HG03103 (cell line): ENCODE results near the gene IFT20.
"Not testable (repeated sequence)": the region's sequence is repeated elsewhere in the genome, so short reads cannot be mapped to it uniquely, and the experiment has no call there.

Source experiments
- ATAC-seq: cut with Tn5 transposase; IDR thresholded peaks from one replicate; pipeline ENCODE4 v1.9.1; 2021; ENCODE audit warnings: low read depth; ENCODE audit not compliant: unreplicated experiment

IFT20 gene

DNA sequence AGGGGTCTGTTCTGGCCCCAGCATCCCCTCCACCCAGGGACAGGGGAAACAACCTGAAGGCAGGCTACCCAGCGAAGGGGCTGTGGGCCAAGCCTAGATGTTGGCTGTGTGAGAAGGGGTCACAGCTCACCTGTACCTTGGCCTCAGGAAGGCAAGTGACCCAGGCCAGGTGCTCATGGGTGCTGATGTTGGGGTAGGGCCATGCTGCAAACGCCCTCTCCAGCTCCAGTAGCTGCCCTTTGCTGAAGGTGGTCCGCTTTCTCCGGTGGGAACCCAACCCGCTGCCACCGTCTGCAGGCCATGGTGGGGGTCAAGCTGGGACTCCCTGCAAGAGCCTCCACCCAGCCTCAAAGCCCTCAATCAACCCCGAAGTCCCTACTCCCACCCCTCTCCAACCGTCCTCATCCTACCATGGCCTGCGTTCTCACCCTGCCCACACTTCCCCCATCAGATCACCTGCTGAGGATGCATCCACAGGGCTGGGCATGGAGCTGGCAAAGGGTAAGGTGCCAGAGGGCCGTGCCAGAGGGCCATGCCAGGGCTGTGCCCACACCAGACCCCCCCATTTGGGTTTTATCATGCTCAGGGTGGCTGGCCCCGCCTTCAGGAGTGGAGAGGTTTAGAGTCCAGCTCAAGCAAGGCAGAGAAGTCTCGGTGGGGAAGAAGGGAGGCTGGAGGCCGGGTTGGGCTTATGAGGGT, 29.5 kb upstream of the IFT20 start, which contains the start of gene SEBOX:
TSS of gene SEBOX (minus strand) at position 535 of the 699 bp plus-strand sequence. CDS start at position 487, 48 bp downstream.
- no peak for ATAC-seq

DNA sequence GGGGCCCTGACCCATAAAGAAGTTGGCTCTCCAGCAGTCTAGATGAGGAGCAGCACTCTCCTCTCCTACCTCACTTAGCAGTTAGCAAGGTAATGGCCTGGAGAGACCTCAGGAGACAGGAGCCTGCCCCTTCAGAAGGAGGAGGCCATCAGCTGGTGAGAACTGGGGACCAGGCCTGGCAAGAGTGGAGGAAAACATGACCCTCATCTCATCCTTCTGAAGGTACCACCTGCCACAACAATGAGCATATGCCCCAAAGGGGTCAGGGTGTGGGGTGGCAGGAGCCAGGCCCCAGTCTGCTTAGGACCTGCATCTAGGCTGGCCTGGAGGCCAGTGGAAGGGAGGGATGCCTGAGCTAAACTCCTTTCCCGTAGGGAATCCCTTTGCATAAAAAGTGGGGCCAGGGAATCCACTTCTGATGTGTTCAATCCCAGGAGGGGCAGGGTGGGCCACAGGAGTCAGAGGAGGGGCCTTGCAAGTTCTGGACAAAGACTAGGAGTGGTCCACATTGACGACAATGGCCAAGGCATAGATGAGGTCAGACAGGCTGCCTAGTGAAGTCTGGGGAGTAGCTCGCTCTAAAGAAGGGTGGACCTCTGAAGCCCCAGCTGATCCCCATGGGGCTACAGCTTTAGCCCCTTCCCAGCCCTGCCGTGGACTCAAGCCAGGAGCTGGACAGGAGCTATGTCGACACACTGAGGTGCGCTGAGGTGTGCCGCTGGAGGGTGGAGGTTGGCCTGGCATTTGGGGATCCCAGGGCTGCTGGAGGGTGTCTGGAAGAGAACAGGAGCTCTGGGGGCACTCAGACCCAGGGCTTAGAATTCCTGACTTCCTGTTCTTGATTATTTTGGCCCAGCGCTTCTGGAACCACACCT, 28.7 kb upstream of the IFT20 start:
- ATAC-seq, result no peak

DNA sequence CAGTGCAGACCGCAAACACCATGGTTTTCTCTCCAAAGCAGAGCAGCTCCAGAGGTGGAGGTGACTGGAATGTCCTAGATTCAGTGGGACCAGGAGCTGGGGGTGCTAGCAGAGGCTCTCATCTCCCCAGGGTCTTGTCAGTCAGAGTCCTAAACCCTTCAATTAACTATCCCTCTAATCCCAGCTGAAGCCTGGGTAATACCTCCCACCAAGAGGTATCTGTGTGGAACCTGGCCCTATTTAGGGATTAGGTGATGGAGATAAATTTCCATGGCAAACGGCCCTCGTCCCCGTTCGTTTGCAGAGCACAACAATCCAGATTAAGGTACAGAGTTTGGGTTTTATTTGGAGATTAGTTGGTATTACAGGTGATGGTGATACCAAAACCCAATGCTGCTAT, 27.9 kb upstream of the IFT20 start:
- no peak for ATAC-seq

DNA sequence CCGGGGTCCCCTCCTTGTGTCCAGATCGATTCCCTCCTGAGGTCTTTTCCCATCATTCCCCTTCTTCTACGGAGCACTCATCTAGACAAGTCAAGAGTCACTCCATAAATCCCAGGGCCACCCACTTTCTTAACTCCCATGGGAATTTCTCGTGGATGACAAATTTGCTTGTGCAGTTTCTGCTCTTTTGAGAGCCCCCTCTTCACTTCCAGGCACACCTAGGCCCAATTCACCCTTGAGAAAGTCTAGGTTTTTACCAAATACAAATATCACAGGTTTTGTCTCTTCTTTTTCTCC, 22.6 kb upstream of the IFT20 start:
- ATAC-seq, result no peak

DNA sequence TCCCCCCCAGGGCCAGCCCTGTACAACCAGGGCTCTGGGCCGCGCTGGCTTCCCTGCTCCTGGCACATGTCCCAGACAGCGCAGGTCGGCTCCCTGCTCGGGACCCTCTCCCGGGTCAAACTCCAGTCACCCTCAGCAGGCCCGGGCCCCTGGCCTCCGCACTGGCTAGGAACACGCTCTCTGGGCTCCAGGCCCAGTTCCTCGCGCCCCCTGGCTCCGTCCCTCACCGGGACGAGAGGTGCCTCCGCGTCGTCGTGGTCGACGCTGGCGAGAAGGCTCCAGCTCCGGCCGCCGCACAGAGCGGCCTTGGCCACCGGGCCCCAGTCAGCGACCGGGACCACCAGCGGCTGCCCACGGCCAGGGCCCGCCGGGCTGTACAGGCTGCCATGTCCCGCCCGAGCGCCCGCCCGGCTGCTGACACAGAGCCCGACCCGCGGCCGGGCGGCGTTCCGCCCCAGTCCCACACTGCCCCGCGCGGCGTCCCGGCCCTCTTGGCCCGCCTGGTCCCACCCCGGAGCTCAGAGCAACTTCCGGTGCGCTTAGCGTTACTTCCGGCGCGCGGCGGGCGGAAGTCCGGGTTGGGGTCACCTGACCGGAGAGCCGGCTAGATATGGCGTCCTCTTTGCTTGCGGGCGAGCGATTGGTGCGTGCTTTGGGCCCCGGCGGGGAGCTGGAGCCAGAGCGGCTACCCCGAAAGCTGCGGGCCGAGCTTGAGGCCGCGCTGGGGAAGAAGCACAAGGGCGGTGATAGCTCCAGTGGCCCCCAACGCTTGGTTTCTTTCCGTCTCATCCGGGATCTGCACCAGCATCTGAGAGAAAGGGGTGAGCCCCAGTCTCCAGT, 22.0 kb upstream of the IFT20 start, which contains the start of gene POLDIP2:
TSS of gene POLDIP2 (minus strand) at position 467 of the 840 bp plus-strand sequence. CDS start at position 388, 79 bp downstream.
- ATAC-seq, result peak; percentile 93

DNA sequence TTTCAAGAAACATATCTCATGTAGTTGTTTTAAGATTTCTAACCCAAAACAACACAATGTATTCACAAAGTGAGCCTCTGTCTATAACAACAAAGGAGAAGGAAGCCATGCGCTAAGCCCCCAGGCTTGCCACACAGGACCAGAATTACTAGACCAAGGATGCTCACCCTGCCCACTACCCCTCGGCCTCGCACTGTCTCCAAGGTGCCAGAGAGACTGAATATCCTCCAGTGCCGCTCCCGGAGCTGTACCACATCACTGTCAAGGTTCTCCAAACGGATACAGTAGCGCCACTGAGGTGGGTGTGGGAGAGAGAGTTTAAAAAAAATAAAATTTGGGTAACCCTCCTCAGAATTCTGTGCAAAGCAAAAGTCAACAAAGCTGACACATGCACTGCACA, 15.0 kb upstream of the IFT20 start:
- ATAC-seq, result no peak

DNA sequence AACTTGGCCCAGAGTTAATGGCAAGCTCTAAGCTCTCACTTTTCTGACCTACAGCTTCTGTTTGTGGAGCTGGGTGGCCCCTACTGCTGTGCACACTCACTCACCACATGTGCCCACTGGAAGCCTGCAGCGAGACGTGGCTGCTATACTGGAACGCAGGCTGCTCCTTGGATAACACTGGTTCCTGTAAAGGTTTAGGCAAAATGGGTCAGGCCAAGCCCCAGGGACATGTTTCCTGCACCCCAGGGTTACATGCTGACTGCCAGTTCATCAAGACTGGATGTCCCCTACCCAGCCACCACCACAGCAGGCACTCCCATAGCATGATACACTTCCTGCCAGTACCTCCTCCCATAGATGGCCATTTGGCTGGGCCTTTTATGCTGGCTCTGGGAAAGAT, 13.7 kb upstream of the IFT20 start:
- no peak for ATAC-seq

DNA sequence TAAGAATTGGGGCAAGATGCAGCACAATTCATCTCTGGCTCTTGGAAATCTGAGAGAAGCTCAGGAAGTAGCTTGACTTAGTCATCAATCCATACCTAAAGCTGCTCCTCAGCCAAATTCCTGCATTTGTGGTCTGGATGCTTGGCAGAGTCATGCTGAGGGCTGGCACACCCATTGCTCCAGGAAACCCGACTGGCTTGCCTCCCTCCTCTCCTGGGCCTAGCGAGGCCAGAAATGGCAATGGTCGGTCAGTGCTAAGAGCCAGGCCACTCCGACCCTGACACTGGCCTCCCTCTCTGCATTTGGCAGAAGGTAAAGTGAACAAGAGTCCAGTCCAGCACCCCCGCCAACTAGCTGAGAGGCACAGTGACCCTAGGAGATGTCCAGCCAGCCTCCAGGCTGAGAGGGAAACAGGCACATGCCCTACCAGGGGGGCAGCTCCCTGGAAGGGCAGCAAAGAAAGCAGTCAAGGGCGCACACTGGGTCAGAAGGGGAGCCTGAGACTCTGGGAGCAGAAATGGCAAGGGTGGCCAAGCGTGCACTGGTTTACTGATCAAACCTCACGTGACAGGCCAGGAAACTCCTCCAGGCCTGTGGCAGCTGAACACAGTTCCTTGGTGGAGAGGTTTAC, 12.1 kb upstream of the IFT20 start:
- ATAC-seq, result no peak

DNA sequence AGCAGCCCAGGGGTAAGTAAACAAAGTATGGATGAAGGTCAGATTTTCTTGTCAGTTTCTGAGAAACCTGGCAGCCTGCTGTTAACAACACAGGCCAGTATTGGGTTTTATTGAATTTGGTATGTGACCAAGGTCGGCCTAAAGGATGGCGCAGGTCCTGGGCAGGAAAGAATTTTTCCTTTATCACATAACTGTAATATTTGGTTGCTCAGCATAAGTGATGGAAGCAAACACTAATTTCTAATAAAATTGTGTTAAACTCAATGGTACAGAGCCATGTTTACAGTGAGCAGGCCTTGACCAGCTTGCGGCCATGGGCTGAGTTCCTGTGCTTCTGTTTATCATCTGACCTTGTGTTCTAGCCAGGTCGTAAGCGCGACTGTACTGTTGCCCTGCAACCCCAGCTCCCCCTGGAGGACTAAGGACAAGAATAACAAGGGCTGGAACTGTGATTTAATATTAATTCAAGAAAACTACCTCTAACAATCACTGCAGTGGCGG, 11.5 kb upstream of the IFT20 start:
- ATAC-seq, result no peak

DNA sequence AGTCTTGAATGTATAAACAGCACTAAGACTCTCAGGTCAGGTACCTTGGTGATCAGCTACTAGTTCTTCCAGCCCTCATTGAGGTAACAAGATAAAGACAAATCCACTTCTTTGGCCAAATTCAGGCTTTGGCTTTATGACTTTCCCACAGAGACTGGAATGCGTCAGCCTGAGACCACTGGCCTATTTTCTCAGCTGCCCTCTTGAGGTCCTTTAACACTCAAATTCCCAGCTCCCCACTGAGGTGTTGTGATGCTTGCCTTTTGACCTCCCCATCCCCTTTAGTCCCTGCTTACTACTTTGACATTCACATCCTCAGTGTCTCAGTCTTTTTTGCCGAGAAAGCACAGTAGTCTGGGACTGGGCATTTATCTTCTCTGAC, 10.9 kb upstream of the IFT20 start:
- no peak for ATAC-seq

DNA sequence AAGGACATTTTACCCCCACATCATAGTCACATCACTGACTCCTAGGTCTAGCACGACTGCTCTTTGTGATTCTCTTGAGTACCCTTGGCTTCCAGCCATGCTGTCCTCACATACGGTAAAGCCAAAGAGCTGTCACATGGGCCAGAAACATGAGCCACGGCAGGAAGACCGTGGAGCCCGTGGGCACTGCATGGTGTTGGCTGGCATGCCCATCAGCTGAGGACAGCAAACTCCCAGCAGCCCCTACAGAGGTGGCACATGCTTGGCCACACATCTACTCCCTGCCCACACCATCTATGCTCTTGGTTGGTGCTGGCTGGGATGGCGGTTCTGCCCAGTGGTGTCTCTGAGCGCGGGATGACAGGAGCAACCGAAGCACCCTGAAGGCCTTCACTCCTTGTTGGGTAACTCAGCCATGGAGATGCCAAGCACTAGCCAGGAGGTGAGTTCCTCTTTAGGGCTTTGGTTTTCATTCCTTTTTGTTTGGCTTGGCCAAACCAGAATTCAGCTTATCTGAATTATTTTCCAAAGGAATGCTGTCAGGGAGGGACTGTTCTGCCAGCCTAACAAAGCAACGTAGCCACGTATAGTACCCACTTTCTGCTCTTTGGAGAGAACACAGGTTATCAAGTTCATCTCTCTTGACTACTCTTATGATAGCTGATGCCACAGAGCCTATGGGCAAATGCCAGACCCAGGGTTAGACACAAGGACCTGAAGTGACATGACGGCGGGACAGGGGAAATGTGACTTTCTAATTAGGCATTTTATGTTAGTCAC, 10.3 kb upstream of the IFT20 start:
- no peak for ATAC-seq

DNA sequence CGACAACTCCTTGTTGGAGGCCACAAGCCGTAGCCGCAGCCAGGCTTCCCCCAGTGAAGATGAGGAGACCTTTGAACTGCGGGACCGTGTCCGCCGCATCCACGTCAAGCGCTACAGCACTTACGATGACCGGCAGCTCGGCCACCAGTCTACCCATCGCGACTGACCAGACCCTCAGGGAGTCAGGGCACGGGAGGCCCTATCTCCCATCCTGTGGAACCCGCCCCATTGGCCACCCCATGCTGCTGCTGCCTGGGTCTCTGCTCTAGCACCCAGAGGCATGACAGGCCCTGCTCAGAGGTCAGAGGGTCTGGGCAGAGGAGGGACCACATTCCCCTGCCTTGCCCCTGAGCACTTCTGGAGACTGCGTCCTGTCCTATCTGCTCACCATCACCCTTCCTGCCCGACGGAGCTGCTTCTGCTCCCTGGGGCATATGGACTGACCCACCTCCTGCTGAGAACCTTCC, 9.2 kb upstream of the IFT20 start:
- no peak for ATAC-seq

DNA sequence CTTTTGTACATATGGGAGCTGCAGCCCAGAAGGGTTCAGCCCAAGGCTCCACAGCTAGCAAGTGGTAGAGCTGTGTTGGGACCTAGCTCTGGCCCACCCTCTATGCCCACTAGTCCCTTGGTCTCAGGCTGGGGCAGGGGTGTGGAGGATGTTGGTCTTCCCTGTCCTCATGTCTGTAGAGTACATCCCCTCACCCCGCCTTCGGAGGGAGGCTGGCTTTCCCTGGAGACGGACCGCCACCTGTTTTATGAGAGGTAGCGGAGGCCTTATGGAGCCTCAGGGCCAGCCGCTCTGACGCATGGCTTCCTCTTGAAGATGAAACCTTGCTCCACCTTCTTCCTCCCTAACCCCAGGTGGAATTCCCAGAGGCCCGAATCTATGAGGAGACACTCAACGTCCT, 8.7 kb upstream of the IFT20 start:
- no peak for ATAC-seq

DNA sequence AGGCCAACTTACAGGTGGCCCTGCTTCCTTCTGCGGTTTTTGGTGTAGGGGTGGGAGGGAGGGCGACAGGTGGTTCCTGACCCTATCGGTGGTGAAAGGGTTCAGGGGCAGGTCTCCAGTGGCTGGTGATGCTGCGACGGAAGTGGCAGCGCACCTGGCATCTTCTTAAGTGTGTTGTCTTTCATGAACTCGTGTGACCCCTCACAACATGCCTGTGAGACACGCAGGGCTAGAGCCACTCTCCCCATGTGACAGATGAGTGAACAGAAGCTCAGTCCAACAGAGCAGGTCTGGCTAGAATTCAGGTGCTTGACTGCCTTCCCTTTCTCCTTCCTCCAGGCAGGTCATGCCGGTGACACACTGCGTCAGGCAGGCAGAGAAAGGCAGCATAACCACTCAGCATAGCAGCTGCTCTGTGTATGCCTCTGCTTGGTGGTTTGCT, 8.2 kb upstream of the IFT20 start:
- no peak for ATAC-seq

DNA sequence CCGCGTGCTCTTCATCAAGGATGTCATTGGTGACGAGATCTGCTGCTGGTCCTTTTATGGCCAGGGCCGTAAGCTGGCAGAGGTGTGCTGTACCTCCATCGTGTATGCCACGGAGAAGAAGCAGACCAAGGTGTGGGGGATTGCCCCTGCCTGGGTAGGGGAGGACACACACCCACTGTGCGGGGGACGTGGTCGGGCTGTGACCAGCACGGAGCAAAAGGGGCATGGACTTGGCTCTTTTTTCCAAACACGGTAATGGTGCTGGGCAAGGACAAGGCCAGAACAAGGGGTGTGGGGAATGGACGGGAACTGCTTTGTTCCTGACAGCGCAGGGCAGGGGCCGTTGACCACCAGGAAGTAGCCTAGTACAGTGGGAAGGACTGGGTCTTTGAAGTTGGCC, 7.0 kb upstream of the IFT20 start:
- no peak for ATAC-seq

DNA sequence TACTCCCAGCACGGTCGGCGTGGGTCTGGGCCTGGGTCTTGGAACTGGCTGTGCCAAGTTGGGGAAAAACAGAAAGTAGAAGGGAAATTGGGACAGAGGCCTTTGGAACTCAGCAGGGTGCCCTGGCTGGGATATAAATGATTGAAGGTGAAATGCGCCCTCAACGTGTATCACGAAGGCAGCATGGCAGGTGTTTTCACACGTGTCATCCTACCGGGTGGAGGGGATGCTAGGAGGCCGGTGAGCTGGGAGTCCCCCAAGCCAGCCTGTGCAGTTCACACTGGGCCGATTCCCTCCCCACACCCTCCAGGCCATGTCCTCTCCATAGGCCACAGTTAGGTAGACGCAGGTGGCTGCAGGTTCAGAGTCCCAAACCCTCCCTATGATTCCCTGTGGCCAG, 6.2 kb upstream of the IFT20 start:
- no peak for ATAC-seq

DNA sequence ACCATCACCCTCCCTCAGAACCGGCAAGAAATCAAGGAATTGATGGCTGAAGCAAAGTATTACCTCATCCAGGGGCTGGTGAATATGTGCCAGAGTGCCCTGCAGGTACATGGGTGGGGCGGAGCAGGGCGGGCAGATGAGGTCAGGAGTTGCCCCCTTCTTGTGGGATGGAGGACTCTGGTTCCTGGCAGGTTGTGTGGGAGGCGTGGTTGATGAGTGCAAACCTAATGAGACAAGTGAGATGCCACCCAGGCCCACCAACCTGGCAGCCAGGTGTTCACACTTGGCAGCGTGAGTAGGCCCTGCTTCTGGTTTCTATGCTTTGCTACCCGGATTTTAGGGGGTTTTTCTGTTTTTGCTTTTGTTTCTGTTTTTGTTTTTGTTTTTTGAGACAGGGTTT, 5.1 kb upstream of the IFT20 start:
- no peak for ATAC-seq

DNA sequence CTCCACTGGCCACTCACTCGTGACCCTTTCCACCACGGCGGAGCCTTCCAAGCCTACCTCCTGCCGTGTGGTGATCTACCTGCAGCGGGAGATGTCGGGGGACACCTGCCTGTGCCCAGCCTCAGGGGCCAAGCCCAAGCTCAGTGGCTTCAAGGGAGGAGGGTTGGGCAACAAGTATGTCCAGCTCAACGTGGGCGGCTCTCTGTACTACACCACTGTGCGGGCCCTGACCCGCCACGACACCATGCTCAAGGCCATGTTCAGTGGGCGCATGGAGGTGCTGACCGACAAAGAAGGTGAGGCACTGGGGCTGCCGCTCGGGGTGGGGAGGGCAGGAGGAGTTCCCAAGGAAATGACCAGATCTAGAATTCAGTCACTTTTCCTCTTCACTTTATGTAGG, 4.2 kb upstream of the IFT20 start:
- no peak for ATAC-seq

DNA sequence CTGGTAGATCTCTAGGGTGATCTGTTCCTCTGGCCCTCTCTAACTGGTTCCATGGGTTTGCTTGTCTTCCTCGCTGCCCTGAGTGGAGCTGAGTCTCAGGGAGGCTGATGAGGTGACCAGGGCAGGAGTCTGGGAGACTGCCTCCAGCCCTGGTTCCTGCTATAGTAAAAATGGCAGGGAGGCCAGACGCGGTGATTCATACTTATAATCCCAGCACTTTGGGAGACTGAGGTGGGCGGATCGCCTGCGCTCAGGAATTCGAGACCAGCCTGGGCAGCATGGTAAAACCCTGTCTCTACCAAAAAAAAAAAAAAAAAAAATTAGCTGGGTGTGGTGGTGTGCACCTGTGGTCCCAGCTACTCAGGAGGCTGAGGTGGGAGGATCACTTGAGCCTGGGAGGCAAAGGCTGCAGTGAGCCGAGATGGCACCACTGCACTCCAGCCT, 3.5 kb upstream of the IFT20 start:
- ATAC-seq, result not testable (repeated sequence)
